Keratinocyte (primary cell): ENCODE measurements around the gene SYNE2. TPM values are rescaled to one million over a fixed set of nuclear protein-coding genes. Genes with fewer than 3 reads are reported as not detected.

Experiments
- DNase-seq: peaks from one replicate; pipeline ENCODE4 v3.0.0-alpha.2; 2011; ENCODE audit warnings: low read depth, missing footprints, low spot score
- FAIRE-seq: peaks from 2 replicates; lab custom pipeline; 2011; peaks lifted over from hg19 to GRCh38; lab: Jason Lieb, UNC
- H2AFZ ChIP-seq: 2 replicates; pipeline ENCODE4 v1.6.0; 2012; ENCODE audit warnings: low read length, control low read depth, inconsistent platforms; ENCODE audit not compliant: control insufficient read depth
- H3K27ac ChIP-seq: 2 replicates; pipeline ENCODE4 v1.5.1; 2011; ENCODE audit warnings: low read length; ENCODE audit not compliant: control insufficient read depth, insufficient read depth
- H3K27me3 ChIP-seq: 3 replicates; pipeline ENCODE4 v1.6.0; 2011; ENCODE audit warnings: low read length; ENCODE audit not compliant: control insufficient read depth, insufficient read depth; ENCODE audit errors: extremely low read depth
- H3K36me3 ChIP-seq, 2 experiments: 2 replicates in 1 of 2; 3 replicates in 1 of 2; pipeline ENCODE4 v1.5.1; 2011; ENCODE audit warnings: low read length in 2 of 2, mild to moderate bottlenecking in 1 of 2; ENCODE audit not compliant: control insufficient read depth in 2 of 2, insufficient read depth in 2 of 2; ENCODE audit errors: extremely low read depth in 1 of 2
- H3K4me1 ChIP-seq: 3 replicates; pipeline ENCODE4 v1.5.1; 2011; ENCODE audit warnings: low read length; ENCODE audit not compliant: control insufficient read depth, insufficient read depth; ENCODE audit errors: extremely low read depth
- H3K4me2 ChIP-seq: 3 replicates; pipeline ENCODE4 v1.6.0; 2011; ENCODE audit warnings: low read depth, low read length; ENCODE audit not compliant: control insufficient read depth, insufficient read depth; ENCODE audit errors: extremely low read depth
- H3K4me3 ChIP-seq, 3 experiments: fragments of 200-600 bp in 1 of 3; sonication (generic) in 1 of 3; 2 replicates in 2 of 3; 3 replicates in 1 of 3; pipeline ENCODE4 v1.5.1; 2011 to 2016; ENCODE audit warnings: low read length in 3 of 3, mild to moderate bottlenecking in 3 of 3, control low read depth in 2 of 3, inconsistent platforms in 1 of 3, low read depth in 1 of 3, mixed read lengths in 1 of 3, mixed run types in 1 of 3, moderate library complexity in 1 of 3; ENCODE audit not compliant: control insufficient read depth in 2 of 3, insufficient read depth in 2 of 3; ENCODE audit errors: extremely low read depth in 1 of 3
- H3K79me2 ChIP-seq: 2 replicates; pipeline ENCODE4 v1.6.0; 2012; ENCODE audit warnings: low read length; ENCODE audit not compliant: control insufficient read depth, insufficient read depth
- H3K9ac ChIP-seq: 3 replicates; pipeline ENCODE4 v1.6.0; 2011; ENCODE audit warnings: low read length; ENCODE audit not compliant: control insufficient read depth, insufficient read depth; ENCODE audit errors: extremely low read depth
- H3K9me1 ChIP-seq: 3 replicates; pipeline ENCODE4 v1.6.0; 2011; ENCODE audit warnings: low read length; ENCODE audit not compliant: control insufficient read depth, insufficient read depth; ENCODE audit errors: extremely low read depth
- H3K9me3 ChIP-seq: 2 replicates; pipeline ENCODE4 v1.5.1; 2012; ENCODE audit warnings: low read depth, low read length; ENCODE audit not compliant: control insufficient read depth
- H4K20me1 ChIP-seq: 3 replicates; pipeline ENCODE4 v1.6.0; 2011; ENCODE audit warnings: low read length; ENCODE audit not compliant: control insufficient read depth, insufficient read depth; ENCODE audit errors: extremely low read depth
- CTCF ChIP-seq, 3 experiments: IDR thresholded peaks in 1 of 3; conservative IDR thresholded peaks in 1 of 3; optimal IDR thresholded peaks in 1 of 3; 2 replicates in 2 of 3; 3 replicates in 1 of 3; pipeline versions ENCODE3 to v1.5.1; 2011; ENCODE audit warnings: low read length in 3 of 3, mild to moderate bottlenecking in 3 of 3, moderate library complexity in 2 of 3, control low read depth in 1 of 3, inconsistent platforms in 1 of 3; ENCODE audit not compliant: insufficient read depth in 2 of 3; ENCODE audit errors: extremely low read depth in 1 of 3
- EZH2 ChIP-seq: IDR thresholded peaks from one replicate; pipeline ENCODE4 v1.6.1; 2012; ENCODE audit warnings: inconsistent platforms, mild to moderate bottlenecking, low read length, moderate library complexity
- dilution Hi-C: fragments of 300-500 bp; cut with MboI; formaldehyde crosslinking; loops from one replicate; pipeline ENCODE4 v1.7.0; 2020; ENCODE audit warnings: low sequenced_read_pairs; ENCODE audit not compliant: extremely low pct_ligation_motif_present
- polyA plus RNA-seq, 5 experiments: library from polyadenylated mRNA; depleted of rRNA in 3 of 5; stranded (reverse) in 3 of 5; stranded (forward) in 1 of 5; unstranded in 1 of 5; fragments of >200 nt; gene quantifications; 1 replicate in 1 of 5; 2 replicates in 3 of 5; 3 replicates in 1 of 5; pipeline versions ENCODE4 v1.2.1 to v1.2.3, GENCODE V29; 2011 to 2012; ENCODE audit warnings: missing spikeins in 2 of 5, low read depth in 1 of 5, low replicate concordance in 1 of 5

The SYNE2 gene
- polyA plus RNA-seq, 1 donor (not counting 4 experiments of a cell fraction or from before 2014, with no cell fraction given): 9.9 TPM

DNA sequence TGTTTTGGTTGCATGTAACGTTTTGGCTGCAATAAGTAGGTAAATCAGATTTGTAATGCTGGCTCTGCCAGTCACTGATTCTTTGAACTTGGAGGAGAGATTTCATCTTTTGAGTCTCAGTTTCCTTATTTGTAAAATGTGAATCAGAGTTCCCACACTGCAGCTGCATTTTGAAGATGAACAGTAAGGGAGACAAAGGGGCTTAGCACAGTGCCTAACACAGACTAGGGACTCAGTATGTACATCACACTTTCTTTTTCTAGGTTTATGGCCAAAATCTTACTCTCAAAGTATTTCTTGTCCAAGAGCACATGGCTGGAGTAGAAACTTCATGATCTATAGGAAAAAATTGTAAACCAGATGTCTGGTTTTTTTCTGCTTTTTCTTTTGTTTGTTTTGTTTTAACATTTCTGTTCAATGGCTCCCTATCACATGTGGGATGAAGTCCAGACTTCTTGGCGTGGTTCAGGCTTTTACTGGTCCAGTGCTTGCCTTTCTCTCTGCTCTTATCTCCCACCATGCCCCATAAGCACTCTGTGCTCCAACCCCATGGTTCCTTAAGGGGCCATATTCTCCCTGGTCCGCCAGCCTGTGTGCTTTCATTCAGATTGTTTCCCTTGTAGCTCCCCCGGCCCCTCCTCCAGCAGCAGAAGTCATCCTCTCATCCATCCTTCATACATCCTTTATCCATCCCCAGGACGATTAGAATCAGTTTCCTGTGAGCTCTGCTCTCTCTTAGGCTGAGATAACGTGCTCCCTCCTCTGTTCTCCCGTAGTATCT lies 58.0 kb downstream of the SYNE2 start:
- dilution Hi-C loops: no loop called here
- peaks cover 1% of the 10 kb centered on the region for H3K79me2 ChIP-seq
- no peaks in the 10 kb centered on the region for H3K9me1 ChIP-seq
- DNase-seq (no peak), FAIRE-seq (no peak)
- H4K20me1 ChIP-seq: no peaks in the 10 kb centered on the region
- no peaks in the 10 kb centered on the region for H3K27me3 ChIP-seq
- no peaks in the 10 kb centered on the region for H3K9me3 ChIP-seq
- no peak overlapping the region for H3K4me2 ChIP-seq
- no peak overlapping the region for H3K27ac ChIP-seq
- no peak overlapping the region for H2AFZ ChIP-seq
- TF ChIP-seq EZH2 (no peak), CTCF (optimal IDR thresholded peaks at IDR 0.05 in 1 of 3, IDR thresholded peaks at IDR 0.05 in 1 of 3, conservative IDR thresholded peaks at IDR 0.05 in 1 of 3; ENCODE audit: extremely low read depth in 1 of 3, insufficient read depth in 2 of 3, low read length in 3 of 3) (no peak)
- H3K9ac ChIP-seq: no peak overlapping the region
- no peaks in the 10 kb centered on the region for H3K36me3 ChIP-seq
- H3K4me3 ChIP-seq: no peak overlapping the region
- H3K4me1 ChIP-seq: peaks cover 7% of the 10 kb centered on the region

DNA sequence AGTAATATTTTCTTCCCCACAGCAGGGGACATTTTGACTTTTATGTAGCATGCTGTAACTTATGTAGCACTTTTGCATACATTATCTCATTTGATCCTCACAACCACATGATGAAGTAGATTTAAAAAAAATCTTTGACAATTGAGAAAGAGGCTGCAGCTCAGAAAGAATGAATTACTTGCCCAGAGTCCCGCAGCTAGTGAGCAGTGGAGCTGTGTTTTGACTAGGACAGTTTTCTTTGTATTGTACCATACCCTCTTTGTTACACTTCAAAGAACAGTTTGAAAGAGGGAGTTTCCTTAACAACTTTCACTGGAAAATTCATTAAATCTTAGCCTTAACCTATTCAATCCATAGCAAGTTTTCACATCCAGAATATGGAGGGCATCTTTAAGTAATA lies 58.6 kb downstream of the SYNE2 start:
- H3K27ac ChIP-seq: no peak overlapping the region
- peaks cover 7% of the 10 kb centered on the region for H3K4me1 ChIP-seq
- FAIRE-seq (no peak), DNase-seq (no peak)
- H3K9me1 ChIP-seq: no peaks in the 10 kb centered on the region
- H3K79me2 ChIP-seq: peaks cover 1% of the 10 kb centered on the region
- H3K9me3 ChIP-seq: no peaks in the 10 kb centered on the region
- H4K20me1 ChIP-seq: no peaks in the 10 kb centered on the region
- no peak overlapping the region for H3K4me2 ChIP-seq
- H3K4me3 ChIP-seq: no peak overlapping the region
- TF ChIP-seq CTCF (optimal IDR thresholded peaks at IDR 0.05 in 1 of 3, IDR thresholded peaks at IDR 0.05 in 1 of 3, conservative IDR thresholded peaks at IDR 0.05 in 1 of 3; ENCODE audit: extremely low read depth in 1 of 3, insufficient read depth in 2 of 3, low read length in 3 of 3): no peak
- no peak for TF ChIP-seq EZH2
- H2AFZ ChIP-seq: no peak overlapping the region
- no peak overlapping the region for H3K9ac ChIP-seq
- H3K27me3 ChIP-seq: no peaks in the 10 kb centered on the region
- dilution Hi-C loops: no loop called here
- no peaks in the 10 kb centered on the region for H3K36me3 ChIP-seq
